ENCODE measurements around the gene SYNPO.

The SYNPO gene, protein sequence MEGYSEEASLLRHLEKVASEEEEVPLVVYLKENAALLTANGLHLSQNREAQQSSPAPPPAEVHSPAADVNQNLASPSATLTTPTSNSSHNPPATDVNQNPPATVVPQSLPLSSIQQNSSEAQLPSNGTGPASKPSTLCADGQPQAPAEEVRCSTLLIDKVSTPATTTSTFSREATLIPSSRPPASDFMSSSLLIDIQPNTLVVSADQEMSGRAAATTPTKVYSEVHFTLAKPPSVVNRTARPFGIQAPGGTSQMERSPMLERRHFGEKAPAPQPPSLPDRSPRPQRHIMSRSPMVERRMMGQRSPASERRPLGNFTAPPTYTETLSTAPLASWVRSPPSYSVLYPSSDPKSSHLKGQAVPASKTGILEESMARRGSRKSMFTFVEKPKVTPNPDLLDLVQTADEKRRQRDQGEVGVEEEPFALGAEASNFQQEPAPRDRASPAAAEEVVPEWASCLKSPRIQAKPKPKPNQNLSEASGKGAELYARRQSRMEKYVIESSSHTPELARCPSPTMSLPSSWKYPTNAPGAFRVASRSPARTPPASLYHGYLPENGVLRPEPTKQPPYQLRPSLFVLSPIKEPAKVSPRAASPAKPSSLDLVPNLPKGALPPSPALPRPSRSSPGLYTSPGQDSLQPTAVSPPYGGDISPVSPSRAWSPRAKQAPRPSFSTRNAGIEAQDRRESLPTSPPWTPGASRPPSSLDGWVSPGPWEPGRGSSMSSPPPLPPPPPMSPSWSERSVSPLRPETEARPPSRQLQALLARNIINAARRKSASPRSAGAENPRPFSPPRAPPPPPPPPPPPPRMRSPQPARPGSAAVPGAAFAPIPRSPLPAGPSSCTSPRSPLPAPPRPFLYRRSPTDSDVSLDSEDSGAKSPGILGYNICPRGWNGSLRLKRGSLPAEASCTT

DNA sequence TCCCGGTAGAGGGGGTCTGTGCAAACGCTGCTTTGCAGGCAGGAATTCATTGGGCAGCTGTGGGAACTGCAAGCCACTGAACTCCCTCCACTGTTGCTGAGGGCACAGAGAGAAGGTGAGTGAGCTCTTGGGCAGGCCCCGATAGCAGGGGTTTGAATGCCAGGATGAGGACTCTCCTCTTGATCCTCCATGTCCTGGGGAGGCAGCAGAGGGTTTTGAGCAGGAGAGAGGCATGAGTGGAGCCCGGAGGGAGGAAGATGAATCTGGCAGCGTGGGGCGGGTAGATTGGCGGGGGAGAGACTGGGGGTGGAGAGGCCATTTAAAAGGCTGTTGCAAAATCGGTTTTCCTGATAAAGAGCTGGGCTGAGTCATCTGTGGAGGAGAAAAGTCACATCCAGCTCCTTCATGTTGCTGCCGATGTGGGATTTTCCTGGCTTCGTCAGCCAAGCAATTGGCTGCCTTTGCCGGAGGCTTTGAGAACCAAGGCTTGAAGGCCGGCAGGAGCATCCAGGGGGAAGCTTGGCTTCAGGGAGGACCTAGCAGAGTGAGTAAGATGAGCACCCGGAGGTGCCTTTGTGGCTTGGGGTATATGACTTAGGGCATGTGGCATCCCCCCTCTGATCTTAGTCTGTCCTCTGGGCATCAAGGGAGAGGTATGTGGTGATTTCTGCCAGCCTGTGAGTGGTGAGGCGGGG, at the start of gene SYNPO:
TSS of gene SYNPO (plus strand) at position 350 of the 695 bp plus-strand sequence. CDS start 7,616 bp downstream, outside the sequence.
- DNase-seq = no peak

DNA sequence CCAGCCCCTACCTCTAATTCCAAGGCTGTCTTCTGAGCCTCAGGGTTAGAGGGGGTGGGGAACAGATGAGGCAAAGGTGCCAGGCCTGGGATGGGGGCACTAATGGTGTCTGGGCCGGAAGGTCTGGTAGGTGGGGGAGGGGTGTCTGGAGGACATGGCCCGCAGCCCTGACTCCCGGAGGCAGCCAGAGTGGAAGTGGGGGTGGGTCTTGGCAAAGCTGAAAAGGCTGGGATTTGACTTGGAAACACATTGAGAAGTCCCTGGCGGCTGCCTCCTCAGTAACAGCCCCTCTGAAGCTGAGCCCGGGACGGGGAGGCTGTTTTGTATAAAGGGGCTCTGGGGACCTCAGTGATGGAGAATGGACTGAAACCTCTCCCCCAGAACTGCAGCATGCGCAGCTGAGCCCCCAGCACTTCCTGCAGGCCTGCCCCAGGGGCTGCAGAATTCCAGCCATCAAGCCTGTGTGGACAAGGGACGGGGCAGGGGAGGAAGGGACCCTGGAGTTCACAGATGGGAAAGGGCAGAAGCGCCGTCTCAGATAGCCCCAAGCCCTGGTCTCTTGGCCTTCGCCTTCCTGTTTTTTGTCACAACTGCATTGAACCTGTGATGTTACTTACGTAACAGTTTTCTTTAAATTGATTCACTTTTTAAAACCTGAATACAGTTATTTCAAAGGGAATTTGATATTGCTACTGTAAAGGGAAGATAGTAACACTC, 49.3 kb upstream of the SYNPO start:
- no peak for DNase-seq

DNA sequence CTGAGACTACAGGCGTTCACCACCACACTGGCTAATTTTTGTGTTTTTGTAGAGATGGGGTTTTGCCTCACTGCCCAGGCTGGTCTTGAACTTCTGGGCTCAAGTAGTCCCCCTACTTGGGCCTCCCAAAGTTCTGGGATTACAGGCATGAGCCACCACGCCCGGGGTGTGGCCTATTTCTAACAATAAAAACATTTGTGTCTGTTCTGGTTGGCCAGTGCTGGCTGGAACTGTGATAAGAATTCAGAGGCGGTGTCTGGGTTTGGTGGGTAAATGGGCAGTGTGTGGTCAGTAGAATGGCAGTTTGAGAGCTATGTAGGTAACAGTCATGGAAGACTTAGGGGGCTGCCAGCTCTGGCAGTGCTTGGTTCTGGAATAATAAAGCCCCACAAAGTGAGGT, 46.9 kb upstream of the SYNPO start:
- no peak for DNase-seq

DNA sequence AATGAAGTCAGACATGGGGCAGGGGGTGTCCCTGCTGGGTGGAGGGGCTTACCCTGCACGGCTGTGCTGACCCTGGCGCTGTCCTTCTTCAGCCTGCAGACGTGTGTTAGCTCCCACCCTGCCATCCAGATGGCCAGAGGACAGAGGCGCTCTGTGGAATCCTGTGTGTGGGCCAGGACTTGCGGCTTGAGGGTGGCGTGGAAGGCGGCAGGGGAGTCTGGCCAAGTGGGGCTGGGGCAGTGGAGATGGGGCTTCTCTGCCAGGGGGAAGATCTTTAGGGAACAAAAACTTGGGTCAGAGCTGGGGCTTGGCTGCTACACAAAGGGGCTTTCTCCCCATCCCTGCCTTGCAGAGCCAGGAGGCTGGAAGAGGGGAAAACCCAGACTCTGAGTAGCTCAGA, 46.5 kb upstream of the SYNPO start:
- no peak for DNase-seq

DNA sequence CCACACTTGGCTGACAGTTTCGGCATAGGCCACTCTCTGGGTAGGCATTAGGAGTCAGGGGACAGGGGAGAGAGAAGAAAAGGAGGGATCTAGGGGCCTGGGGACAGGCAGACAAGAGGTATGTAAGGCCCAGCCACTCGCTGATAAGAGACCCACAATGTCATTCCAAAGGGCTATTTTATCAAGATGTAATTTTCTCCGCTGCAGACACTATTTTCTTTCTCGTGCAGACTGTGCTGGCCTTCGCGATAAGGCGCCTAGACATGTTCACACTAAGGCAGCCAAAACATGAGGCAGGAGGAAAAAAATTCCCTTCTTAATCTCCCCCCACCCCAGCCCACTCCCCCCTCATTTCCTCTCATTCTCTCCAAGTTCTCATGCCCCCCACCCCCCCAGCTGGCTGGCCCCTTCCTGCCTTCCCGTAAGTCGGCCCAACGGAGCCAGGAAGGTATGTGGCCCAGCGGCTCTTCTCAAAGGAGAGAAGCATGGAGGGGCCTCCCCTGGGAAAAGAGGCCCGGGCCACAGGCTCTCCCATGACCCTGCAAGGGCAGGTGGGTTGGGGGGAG, 44.9 kb upstream of the SYNPO start:
- no peak for DNase-seq

DNA sequence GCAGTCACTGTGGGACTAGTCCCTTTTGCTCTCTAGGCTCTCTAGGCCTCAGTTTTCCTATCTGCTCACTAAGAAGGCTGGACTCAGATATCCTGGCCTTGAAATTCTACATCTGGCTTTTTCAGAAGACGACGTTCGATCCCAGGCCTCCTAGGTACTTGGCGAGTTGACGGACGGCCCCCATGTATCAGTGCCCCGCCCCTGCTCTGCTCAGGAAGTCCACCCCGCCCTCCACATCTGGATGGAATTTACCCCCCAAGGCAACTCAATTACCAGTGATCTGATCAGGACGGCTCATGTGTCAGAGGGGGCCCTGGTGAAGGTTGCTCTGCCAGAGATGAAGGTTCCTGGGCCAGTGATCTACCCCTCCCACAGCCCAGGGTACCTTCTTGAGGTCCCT, 44.1 kb upstream of the SYNPO start:
- no peak for DNase-seq

DNA sequence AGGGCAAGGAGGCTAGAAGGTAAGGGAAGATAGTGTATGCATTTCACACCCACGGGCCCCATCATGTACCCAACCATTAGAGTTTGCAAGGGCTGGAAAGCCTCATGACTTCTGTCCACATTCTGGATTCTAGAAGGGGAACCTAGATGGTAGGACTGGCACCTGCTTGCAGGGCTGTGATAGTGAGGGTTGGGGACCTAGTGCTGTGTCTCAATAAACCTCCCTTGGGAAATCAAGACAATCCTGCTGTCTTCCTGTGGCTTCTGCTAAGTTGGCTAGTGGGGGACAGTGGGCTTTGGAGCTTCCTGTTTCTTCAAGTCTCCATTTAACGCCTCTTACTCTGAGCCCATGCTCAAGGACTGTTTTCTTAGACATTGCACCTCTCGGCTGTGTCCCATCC, 43.6 kb upstream of the SYNPO start:
- DNase-seq = no peak

DNA sequence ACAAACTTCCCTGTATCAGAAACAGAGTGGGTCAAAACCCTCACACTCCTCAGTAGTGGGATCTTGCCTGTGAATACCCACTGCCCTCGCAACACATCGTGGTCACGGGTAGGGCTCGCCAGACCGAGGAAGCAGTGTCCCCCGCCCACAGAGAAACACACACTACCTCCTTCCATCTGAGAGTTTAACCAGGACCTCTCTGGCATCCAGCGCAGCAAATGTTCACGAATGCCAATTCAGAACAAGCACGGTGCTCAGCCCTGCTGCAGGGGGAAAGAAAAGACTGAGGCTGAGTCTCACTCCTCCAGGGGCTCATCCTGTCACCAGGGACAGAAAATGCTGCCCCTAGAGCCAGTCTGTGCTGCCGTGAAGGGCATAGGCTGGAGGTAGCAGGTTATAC, 42.5 kb upstream of the SYNPO start:
- no peak for DNase-seq

DNA sequence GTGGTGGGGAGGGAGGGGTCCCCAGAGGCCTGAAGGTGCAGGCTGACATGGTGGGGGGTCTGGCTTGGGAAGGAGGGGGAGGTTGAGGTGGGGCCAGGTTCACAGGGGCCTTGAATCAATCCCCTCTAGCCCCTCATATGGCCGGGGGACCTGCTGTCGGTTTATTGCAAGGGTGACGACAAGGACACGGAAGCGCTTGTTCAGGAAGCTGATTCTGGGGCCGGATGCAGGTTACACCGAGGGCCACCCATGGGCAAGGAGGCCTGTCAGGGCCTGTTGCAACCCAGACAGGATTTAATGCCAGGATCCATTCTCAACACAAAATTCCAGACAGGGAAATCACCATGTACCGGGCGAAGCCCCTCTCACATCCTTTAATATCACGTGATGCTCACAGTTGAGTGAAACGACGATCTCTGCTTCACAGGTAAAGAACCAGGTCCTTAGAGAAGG, 41.6 kb upstream of the SYNPO start:
- no peak for DNase-seq

DNA sequence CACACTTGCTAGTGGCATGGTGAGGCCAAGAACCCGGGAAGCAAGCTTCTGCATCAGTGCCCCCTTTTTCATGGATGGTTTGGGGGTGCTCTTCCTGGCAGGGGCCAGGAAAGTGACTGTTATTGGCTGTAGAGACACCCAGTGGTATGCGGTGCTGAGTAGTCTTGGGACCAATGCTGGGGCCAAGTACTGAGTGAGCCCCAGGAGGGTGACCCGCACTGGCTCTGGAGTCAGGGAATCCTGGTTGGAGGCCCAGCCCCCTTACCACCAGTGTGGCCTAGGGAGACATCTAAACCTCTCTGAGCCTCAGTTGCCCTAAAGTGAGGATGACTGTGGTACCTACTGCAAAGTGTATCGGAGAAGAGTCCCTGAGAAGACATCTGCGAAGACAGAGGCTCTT, 41.2 kb upstream of the SYNPO start:
- no peak for DNase-seq

DNA sequence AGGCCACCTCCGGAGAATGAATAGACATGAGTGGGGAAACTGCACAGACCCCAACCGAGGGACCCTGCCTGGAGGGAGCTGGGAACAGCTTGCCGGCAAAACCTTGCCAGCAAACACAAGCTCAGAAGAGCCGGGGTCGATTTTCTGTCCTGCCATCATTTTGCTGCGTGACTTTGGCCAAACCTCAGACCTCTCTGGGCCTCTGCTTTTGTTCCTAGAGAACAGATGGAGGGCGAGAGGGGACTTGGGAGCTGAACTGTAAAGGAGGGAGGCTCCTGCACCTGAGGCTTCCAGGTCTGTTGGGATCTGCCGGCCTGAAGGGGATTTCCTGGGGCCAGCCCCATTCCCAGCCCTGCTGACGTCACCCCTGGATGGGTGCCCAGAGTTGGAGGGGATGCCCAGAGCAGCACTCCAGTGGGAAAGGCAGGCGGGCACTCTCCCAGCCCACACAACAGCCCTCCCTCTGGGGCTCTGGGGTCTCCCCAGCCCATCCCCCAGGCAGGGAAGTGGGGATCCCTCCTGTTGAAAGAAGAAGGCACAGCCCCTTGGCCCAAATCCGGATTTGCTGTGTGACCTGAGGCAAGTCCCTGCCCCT, 40.4 kb upstream of the SYNPO start:
- no peak for DNase-seq

DNA sequence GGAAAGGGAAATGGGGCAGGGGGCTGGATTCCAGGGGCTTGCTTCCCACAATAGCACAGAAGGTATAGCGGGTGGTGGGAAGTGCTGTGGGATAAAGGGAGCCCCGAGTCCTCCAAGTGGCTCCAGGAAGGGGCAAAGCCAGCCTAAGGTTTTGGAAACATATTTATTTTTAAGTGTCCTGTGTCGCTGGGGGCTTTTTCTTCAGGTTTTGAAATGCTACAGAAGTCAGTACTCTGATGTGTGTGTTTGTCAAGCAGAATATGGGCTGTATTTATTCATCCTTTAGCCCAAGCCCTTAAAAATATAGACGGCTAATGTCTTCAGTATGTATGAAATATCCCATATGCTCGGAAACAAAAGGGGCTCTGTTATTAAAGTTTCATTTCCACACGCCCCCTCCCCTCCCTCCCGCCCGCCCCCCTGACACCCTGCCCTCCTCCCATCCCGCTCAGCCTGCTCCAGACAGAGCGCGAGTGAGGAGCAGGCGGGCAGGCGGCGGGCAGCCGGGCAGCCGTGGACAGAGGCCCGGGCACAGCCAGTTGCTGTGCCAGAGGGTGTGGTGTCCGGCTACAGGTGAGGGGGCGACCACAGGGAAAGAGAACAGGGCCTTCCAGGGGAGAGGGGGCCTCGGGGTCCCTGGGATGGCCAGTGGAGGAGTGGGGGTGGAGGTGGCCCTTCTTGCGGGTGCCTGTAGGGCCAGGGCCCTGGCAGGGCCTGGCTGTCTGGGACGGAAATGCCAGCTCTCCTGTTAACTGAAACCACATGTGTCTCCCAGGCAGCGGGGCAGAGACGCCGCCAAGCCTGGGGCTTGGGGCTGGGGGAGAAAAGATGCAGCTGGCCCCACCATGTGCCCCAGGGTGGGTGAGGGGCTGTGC, 39.6 kb upstream of the SYNPO start:
- DNase-seq = no peak

DNA sequence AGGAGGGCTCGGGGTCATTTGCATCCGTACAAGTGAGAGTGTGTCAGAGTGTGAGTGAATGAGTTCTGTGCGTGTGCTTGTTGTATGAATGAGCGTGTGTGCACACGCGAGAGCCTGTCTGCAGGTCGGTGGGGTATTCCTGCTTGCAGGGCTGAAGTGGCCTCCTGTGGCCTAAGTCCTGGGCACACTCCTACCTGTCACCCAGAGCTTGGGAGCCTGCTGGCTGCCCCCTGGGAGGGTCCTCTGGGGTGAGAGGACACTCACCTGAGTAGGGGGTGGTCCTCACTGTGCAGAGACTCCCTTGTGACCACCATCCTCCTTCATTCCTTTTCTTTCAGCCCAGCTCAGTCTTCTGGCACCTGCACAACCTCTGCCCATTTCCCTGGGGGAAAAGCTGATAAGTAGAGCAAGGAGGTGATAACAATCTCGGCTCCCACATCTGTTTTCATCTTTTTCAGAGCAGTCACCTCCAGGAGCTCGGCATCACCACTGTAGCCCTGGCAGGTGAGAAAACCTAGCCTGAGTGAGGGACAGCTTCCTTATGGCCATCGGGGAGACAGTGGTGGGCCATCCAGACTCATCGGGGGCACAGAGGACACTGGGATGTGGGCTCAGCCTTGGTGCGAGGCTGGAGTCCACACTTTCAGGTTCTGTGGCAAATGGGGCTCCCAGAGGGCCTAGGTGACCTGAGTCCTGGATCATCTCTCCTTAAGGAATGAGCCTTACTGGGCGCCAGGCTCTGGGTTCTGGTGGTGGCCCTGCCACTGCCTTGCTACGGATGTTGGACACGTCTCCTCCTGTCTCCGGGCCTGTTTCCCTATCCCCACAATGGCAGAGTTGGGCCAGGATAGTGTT, 38.7 kb upstream of the SYNPO start:
- no peak for DNase-seq

DNA sequence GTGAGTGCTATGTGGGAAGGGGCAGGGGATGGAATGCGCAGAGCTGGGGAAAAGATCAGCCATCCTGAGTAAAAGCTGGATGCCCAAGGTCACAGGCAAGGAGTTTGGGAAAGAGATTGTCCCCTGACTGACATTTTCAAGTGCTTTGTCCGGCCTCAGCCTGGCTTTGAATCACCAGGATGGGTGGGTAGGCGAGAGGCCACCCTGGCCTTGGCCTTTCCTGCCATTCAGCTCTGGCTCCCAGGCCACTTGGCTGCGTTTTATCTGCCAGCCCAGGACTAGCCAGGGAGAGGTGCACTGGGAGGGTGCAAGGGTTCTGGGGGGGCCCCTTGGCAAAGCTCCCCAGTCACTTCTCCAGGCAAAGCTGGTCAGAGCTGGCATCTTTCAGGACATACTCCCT, 37.4 kb upstream of the SYNPO start:
- no peak for DNase-seq

DNA sequence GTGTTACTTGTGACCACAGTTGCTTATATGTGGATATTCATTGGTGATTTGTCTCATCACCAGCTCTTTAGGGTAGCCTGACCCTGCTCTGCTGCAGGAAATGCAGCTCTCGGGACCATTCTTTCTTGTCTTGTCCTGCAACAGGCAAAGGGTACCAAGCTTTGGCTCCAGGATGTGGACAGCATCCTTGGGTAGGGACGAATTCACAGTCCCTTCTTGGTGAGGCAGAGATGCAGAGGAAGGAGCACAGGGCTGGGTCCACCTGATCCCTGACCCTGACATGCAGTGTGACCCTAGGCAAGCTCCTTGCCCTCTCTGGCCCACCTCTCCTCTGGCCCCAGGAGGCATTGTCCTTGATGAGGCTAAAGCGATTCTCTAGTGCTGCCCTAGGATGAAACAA, 37.0 kb upstream of the SYNPO start:
- no peak for DNase-seq

DNA sequence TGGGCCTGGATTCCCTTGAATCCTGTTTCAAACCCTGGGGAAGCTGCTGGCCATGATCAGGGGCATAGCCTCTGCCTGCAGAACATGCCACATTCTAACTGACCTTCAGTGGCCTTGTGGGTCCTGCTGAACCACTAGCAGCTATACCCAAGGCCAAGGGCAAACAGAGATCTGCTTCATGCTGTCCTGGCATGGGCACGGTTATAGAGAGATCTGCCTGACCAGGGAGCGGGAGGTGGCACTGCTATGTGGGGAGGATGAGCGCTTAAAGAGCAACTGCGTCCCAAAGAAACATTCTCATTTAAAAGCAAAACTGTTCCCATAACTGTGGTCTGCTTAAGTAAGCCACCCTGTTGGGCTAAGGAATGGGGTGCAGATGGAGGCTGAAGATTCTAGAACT, 36.5 kb upstream of the SYNPO start:
- no peak for DNase-seq

DNA sequence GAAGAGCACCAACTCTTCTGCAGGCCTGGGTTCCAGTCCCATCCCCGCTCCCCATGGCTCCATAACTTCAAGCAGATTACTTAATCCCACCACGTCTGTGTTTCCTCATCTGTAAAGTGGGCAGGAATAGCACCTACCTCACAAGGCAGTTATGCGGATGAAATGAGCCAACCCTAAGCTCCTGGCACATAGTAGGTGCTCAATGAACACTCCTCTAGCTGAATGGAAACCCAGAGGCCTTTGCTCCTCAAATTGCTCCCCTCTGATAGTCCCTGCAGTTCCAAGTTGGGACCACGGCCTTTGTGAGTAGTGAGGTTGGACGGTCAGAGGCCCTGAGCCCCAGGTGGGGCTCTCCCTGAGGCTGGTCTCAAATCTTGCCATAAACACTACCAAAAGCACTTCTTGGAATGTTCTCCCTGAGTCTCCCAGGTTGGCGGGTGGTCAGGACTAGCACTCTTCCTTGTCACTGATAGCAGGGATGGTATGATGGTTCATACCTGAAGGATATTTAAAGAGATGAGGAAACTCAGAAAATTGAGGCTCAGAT, 35.5 kb upstream of the SYNPO start:
- no peak for DNase-seq

DNA sequence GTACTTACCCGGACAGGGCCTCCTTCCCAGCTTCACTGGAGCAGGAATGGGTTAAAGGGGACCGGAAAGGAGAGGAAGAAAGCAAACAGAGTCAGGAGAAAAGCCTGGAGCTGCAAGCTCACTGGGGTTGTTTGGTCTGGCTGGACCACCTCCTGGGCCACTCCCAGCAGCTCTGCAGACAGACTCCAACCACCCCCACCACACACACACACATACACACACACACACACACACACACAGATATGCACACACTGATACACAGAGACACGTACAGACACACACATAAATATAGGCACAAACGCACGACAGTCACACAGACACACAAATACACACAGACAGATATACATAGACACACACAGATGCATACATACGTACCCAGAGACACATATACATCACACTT, 34.9 kb upstream of the SYNPO start:
- DNase-seq = no peak

DNA sequence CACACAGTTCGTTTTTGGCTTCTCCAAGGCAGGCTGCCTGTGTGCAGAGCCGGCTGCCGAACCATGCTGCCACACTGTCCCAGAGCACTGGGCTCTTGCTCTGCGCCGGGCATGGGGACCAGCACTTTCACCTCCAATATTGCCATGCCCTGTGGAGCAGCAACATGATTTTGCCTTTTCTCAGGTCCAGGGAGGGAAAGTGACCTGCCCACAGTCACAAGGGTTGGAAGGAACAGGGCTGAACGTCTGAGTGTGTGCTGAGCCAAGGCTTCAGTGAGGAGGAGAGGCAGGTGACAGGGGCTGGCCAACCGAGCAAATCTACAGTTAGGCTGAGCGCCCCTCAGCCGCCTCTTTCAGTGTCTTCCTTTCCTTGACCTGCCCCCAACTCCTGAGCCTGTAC, 34.0 kb upstream of the SYNPO start:
- DNase-seq = no peak

DNA sequence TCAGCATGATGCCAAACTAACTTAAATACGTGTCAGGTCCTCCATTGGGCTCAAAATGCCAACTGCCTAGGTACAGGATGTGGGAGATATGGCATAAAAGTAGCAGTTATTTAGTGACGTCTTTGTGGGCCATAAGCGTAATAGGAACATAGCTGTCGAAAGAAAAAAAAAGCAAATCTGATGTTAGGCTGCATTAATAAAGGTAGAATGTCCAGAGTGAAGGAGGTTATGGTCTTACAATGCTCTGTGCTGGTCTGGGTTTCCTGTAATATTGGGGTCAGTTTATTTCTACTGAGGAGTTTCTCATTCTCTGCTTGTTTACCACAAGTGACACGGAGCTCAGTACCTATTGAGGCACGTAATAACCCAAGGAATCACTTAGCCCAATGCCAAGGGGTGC, 33.4 kb upstream of the SYNPO start:
- no peak for DNase-seq

Data from CD4-positive, alpha-beta T cell treated with Interleukin-1 beta for 1 hour (primary cell).